K562 (cell line): ENCODE measurements around the gene SETD1B. TPM values are rescaled to one million over a fixed set of nuclear protein-coding genes. Genes with fewer than 3 reads are reported as not detected.
A peak's percentile ranks its signal among the peaks of the same experiment; 100 is the strongest.

Experiments
- ARID2 ChIP-seq: fragments of 450-650 bp; IDR thresholded peaks from 2 replicates; pipeline ENCODE4 v1.6.1; 2017; ENCODE audit warnings: antibody characterized with exemption, mild to moderate bottlenecking
- CEBPZ ChIP-seq: fragments of 150-350 bp; IDR thresholded peaks from 2 replicates; pipeline ENCODE4 v1.6.1; 2014; ENCODE audit warnings: low read depth, mild to moderate bottlenecking, low read length, borderline replicate concordance
- E2F5 ChIP-seq: sonication (generic); formaldehyde crosslinking; IDR thresholded peaks from 2 replicates; pipeline ENCODE4 v1.8.0; 2022; ENCODE audit warnings: mild to moderate bottlenecking, missing genetic modification reagents
- EP300 ChIP-seq: IDR thresholded peaks from 2 replicates; pipeline ENCODE4 v1.6.1; 2012; ENCODE audit warnings: low read length, improper control_type of control experiment
- ESRRB ChIP-seq: fragments of 250-450 bp; sonication (Bioruptor Pico); IDR thresholded peaks from 2 replicates; pipeline ENCODE4 v1.5.0; 2020; ENCODE audit warnings: mild to moderate bottlenecking, moderate library complexity, borderline replicate concordance
- GTF2E2 ChIP-seq: fragments of 200-800 bp; sonication (Bioruptor generic); IDR thresholded peaks from 2 replicates; pipeline ENCODE4 v1.6.1; 2016; ENCODE audit warnings: missing genetic modification characterization, missing compliant biosample characterization
- MAX ChIP-seq: sonication (generic); formaldehyde crosslinking; IDR thresholded peaks from 2 replicates; pipeline ENCODE4 v1.9.0; 2022; ENCODE audit warnings: mild to moderate bottlenecking, missing genetic modification reagents
- MEF2A ChIP-seq: IDR thresholded peaks from 2 replicates; pipeline ENCODE4 v1.6.1; 2011; ENCODE audit warnings: low read depth, mild to moderate bottlenecking, low read length, moderate library complexity; ENCODE audit not compliant: control insufficient read depth
- PBX2 ChIP-seq, 2 experiments: IDR thresholded peaks in 1 of 2; conservative IDR thresholded peaks in 1 of 2; 2 replicates each; pipeline ENCODE4 v1.6.1; 2016; ENCODE audit warnings: low read depth in 2 of 2, mild to moderate bottlenecking in 1 of 2, missing compliant biosample characterization in 1 of 2, missing genetic modification characterization in 1 of 2, moderate library complexity in 1 of 2
- POLR3G ChIP-seq: IDR thresholded peaks from 2 replicates; pipeline ENCODE4 v1.6.1; 2011; ENCODE audit not compliant: insufficient read length, insufficient replicate concordance; ENCODE audit errors: extremely low read depth
- RBM22 ChIP-seq: fragments of 200-400 bp; formaldehyde crosslinking; IDR thresholded peaks from 2 replicates; pipeline ENCODE4 v1.6.1; 2018; ENCODE audit warnings: low read length, low read depth; ENCODE audit not compliant: poor library complexity, severe bottlenecking
- RCOR1 ChIP-seq, 2 experiments: IDR thresholded peaks; 2 replicates each; pipeline ENCODE4 v1.6.1; 2012; ENCODE audit warnings: low read depth in 2 of 2, low read length in 2 of 2, borderline replicate concordance in 1 of 2, improper control_type of control experiment in 1 of 2
- RFX1 ChIP-seq: fragments of 450-650 bp; IDR thresholded peaks from 2 replicates; pipeline ENCODE4 v1.6.1; 2016; ENCODE audit warnings: mild to moderate bottlenecking, moderate library complexity
- SMAD2 ChIP-seq: fragments of 150-350 bp; IDR thresholded peaks from 2 replicates; pipeline ENCODE4 v1.6.1; 2014; ENCODE audit warnings: low read depth, mild to moderate bottlenecking, low read length
- ZBTB17 ChIP-seq: fragments of 450-650 bp; formaldehyde crosslinking; IDR thresholded peaks from 2 replicates; pipeline ENCODE4 v1.4.0; 2020; ENCODE audit warnings: mild to moderate bottlenecking
- ZNF12 ChIP-seq: sonication (generic); formaldehyde crosslinking; IDR thresholded peaks from 2 replicates; pipeline ENCODE4 v1.4.0; 2020; ENCODE audit warnings: mild to moderate bottlenecking, missing genetic modification reagents
- ZNF277 ChIP-seq: fragments of 250-450 bp; sonication (Bioruptor Pico); IDR thresholded peaks from 2 replicates; pipeline ENCODE4 v1.8.0; 2022; ENCODE audit warnings: inconsistent platforms, mild to moderate bottlenecking, moderate library complexity, borderline replicate concordance
- polyA plus RNA-seq, 8 experiments: library from polyadenylated mRNA; depleted of rRNA in 4 of 8; stranded (reverse) in 5 of 8; unstranded in 3 of 8; fragments of >200 nt; fragmentation: Nextera tagmentation in 2 of 8; fragmentation: Illumina TruSeq in 1 of 8; extraction: Ambion mirVana in 2 of 8; extraction: Trizol in 1 of 8; gene quantifications; 2 replicates each; pipeline versions ENCODE4 v1.2.1 to v1.2.3, GENCODE V29; 2011 to 2014; ENCODE audit warnings: inconsistent platforms in 1 of 8, missing spikeins in 1 of 8
- total RNA-seq, 7 experiments: library from RNA; depleted of rRNA in 6 of 7; stranded (reverse); fragments of >200 nt in 6 of 7; fragmentation: Illumina TruSeq in 2 of 7; extraction: Trizol in 2 of 7; gene quantifications; 2 replicates each; pipeline versions ENCODE4 v1.2.1 to v1.2.3, GENCODE V29; 2011 to 2021; ENCODE audit warnings: low replicate concordance in 1 of 7

The SETD1B gene
- total and polyA plus RNA-seq, 9 of the 15 experiments (the other 6 are each of a cell fraction or from before 2014, with no cell fraction given) = 0.48 to 26.6 (median 2.3) TPM

GRCh38 chr12:121776190-121777098, 27.4 kb upstream of the SETD1B start (continued):
- TF ChIP-seq ZNF277 (CRISPR knock-in tag) (no peak), PBX2 (CRISPR knock-in tag; IDR thresholded peaks at IDR 0.05; ENCODE audit: low read depth) (no peak), PBX2 (tag; conservative IDR thresholded peaks at IDR 0.05; ENCODE audit: low read depth) (no peak), RBM22 (no peak), MEF2A (no peak), MAX (CRISPR knock-in tag) (peak; percentile 36; the same call in 1 of the 2 replicates), EP300 (no peak), CEBPZ (no peak), RCOR1 (IDR thresholded peaks at IDR 0.05; ENCODE audit: borderline replicate concordance in 1 of 2, low read depth in 2 of 2, low read length in 2 of 2) (peak in 1 of 2 experiments; percentile 39; a peak in 1 of 4 replicates), ESRRB (CRISPR knock-in tag) (no peak), SMAD2 (no peak), POLR3G (no peak), GTF2E2 (no peak), E2F5 (CRISPR knock-in tag) (0 out of 2 replicates have a peak, but pooled peaks have one; percentile 27), ARID2 (0 out of 2 replicates have a peak, but pooled peaks have one; percentile 19), ZNF12 (no peak), RFX1 (no peak), ZBTB17 (CRISPR knock-in tag) (no peak)
